Ovary (tissue), 9 donors: Measurements from ENCODE around the gene IFT74. TPM values are rescaled to one million over a fixed set of nuclear protein-coding genes. Genes with fewer than 3 reads are reported as not detected.
"Not testable (repeated sequence)": the region's sequence is repeated elsewhere in the genome, so short reads cannot be mapped to it uniquely, and the experiment has no call there.

Experiments
- DNase-seq, 5 donors: peaks; one replicate each; pipeline ENCODE4 v3.0.0-alpha.2; 2019 to 2020
- H3K27ac ChIP-seq, 2 donors: fragments of 200-600 bp; one replicate each; pipeline versions ENCODE4 v1.5.1 to v1.8.0; 2019 to 2022
- H3K27me3 ChIP-seq: fragments of 200-600 bp; one replicate; pipeline ENCODE4 v1.8.0; 2022
- H3K36me3 ChIP-seq: fragments of 200-600 bp; sonication (generic); one replicate; pipeline ENCODE4 v1.5.1; 2019
- H3K4me1 ChIP-seq: one replicate; pipeline ENCODE4 v1.8.1; 2013; ENCODE audit warnings: mild to moderate bottlenecking, moderate library complexity; ENCODE audit not compliant: insufficient read depth
- H3K4me3 ChIP-seq: fragments of 200-600 bp; sonication (generic); one replicate; pipeline ENCODE4 v1.5.1; 2017
- H3K9me3 ChIP-seq, 2 donors: fragments of 200-600 bp in 1 of 2; sonication (generic) in 1 of 2; one replicate each; pipeline versions ENCODE4 v1.5.1 to v1.8.1; 2013 to 2019; ENCODE audit warnings: mild to moderate bottlenecking in 1 of 2, moderate library complexity in 1 of 2
- CTCF ChIP-seq, 3 donors: fragments of 450-650 bp in 2 of 3; fragments of 200-600 bp in 1 of 3; IDR thresholded peaks; one replicate each; pipeline versions ENCODE4 v1.5.1 to v1.8.0; 2016 to 2022; ENCODE audit warnings: antibody characterized with exemption in 3 of 3, mild to moderate bottlenecking in 1 of 3
- EP300 ChIP-seq: sonication (generic); formaldehyde crosslinking; IDR thresholded peaks from one replicate; pipeline ENCODE4 v1.6.1; 2017; ENCODE audit warnings: antibody characterized with exemption
- POLR2A ChIP-seq: fragments of 450-650 bp; IDR thresholded peaks from one replicate; pipeline ENCODE4 v1.6.1; 2017; ENCODE audit warnings: antibody characterized with exemption, mild to moderate bottlenecking, moderate library complexity
- WGBS, 3 donors: extraction: QIAGEN DNeasy Blood & Tissue Kit in 1 of 3; methylation state at CpG; one replicate each; pipeline versions ENCODE4 v1.1.5 to v1.1.7; 2013 to 2017; 5-methylcytosine and 5-hydroxymethylcytosine counted together
- intact Hi-C, 4 donors: fragments of 100-400 bp; cut with DNase I; formaldehyde crosslinking; loops; one replicate each; pipeline versions ENCODE4 v1.11.0 to v1.15.1; 2022 to 2023
- polyA plus RNA-seq, 2 donors: library from polyadenylated mRNA; stranded (reverse); fragments of 200-250 nt in 1 of 2; fragments of 350-450 nt in 1 of 2; fragmentation: Illumina TruSeq in 1 of 2; extraction: RNeasy Lipid Tissue Mini Kit (QIAGEN cat#74804) in 1 of 2; gene quantifications; one replicate each; pipeline ENCODE4 v1.2.3, GENCODE V29; 2013 to 2014
- total RNA-seq, 7 donors: library from RNA; depleted of rRNA in 2 of 7; stranded (reverse); fragments of >200 nt in 2 of 7; fragmentation: NEBNext Ultra II Directional in 3 of 7; extraction: Animal tissue kit (Norgen Biotek cat#: 25700) in 3 of 7; gene quantifications; one replicate each; pipeline versions ENCODE4 v1.1.0 to v1.2.4, GENCODE V29; 2016 to 2023
- donor health status: DM: no; HTN: no; CAD: no; lungs with moderate emphysema.
- donor health status: DM: no; HTN: no; CAD: no.
- donor health status: Bipolar disorder and iron deficiency.
- donor health status: DM: yes; HTN: yes; CAD: no.
- donor health status: DM: no; HTN: no; CAD: no.
- donor health status: DM: yes; HTN: yes; CAD: no.

The IFT74 gene
- total and polyA plus RNA-seq, 9 donors: 9.2 to 24.6 (median 16.2) TPM

DNA sequence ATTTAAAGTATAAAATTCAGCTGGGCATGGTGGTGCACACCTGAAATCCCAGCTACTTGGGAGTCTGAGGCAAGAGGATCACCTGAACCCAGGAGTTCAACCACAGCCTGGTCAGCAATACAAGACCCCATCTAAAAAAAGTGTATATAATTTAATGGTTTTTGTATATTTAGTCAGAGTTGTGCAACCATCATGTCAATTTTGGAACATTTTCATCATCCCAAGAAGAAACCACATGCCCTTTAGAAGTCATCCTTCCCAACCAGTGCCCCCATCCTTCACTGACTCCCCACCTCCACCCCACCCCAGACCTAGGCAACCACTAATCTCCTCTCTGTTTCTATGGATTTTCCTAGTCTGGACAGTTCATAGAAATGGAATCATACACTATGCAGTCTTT lies 134.0 kb downstream of the IFT74 start:
- TF ChIP-seq CTCF (IDR thresholded peaks at IDR 0.05): no peak
- TF ChIP-seq EP300: no peak
- no peak for TF ChIP-seq POLR2A
- Histone ChIP-seq H3K36me3 (no peaks in the 10 kb centered on the region), H3K27ac (no peak overlapping the region), H3K9me3 (no peaks in the 10 kb centered on the region), H3K4me3 (no peak overlapping the region), H3K4me1 (peaks cover 3% of the 10 kb centered on the region), H3K27me3 (no peaks in the 10 kb centered on the region)
- no peak for DNase-seq
- intact Hi-C loops: no loop called here

- no peaks in the 10 kb centered on the region for H3K27me3 ChIP-seq
- no peaks in the 10 kb centered on the region for H3K36me3 ChIP-seq
- WGBS, 3 donors: 95 to 100% (median 100%) methylated on average over 1 of the region's 1 CpG
Measured at GRCh38 chr9:27090711-27091110, 134.5 kb downstream of the IFT74 start.

GRCh38 chr9:27092496-27092895 lies 136.3 kb downstream of the IFT74 start:
- H3K4me3 ChIP-seq, H3K36me3 ChIP-seq, DNase-seq, H3K9me3 ChIP-seq, H3K27me3 ChIP-seq, intact Hi-C loops, H3K27ac ChIP-seq, H3K4me1 ChIP-seq: not testable (repeated sequence)
- WGBS, 3 donors: 94 to 95% (median 95%) methylated on average over 27 of the region's 27 CpGs

More at GRCh38 chr9:27090711-27091110, 134.5 kb downstream of the IFT74 start:
- H3K4me1 ChIP-seq: peaks cover 3% of the 10 kb centered on the region
- no peak overlapping the region for H3K4me3 ChIP-seq
- no peak for TF ChIP-seq EP300
- TF ChIP-seq POLR2A: no peak
- no peak for TF ChIP-seq CTCF (IDR thresholded peaks at IDR 0.05)
- DNase-seq: no peak
- no peaks in the 10 kb centered on the region for H3K9me3 ChIP-seq
- no peak overlapping the region for H3K27ac ChIP-seq
- intact Hi-C loops: no loop called here

DNA sequence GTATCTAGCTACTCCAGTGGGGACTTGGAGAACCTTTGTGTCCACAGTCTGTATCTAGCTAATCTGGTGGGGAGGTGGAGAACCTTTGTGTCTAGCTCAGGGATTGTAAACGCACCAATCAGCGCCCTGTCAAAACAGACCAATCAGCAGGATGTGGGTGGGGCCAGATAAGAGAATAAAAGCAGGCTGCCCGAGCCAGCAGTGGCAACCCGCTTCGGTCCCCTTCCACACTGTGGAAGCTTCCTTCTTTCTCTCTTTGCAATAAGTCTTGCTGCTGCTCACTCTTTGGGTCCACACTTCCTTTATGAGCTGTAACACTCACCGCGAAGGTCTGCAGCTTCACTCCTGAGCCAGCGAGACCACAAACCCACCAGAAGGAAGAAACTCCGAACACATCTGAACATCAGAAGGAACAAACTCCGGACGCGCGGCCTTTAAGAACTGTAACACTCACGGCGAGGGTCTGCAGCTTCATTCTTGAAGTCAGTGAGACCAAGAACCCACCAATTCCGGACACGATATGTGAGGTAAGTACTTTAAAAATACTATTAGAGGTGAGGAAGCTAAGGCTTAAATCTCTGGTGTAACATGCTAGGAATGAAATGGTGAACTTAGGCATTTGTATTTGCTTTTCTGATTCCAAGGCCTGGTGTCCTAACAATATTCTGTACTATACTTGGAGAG lies 137.3 kb downstream of the IFT74 start:
- H3K4me3 ChIP-seq, H3K36me3 ChIP-seq, H3K27ac ChIP-seq, H3K9me3 ChIP-seq, DNase-seq, intact Hi-C loops, H3K27me3 ChIP-seq, H3K4me1 ChIP-seq: not testable (repeated sequence)
- 93 to 94% (median 94%) methylated on average over 17 of the region's 17 CpGs for WGBS, 3 donors

DNA sequence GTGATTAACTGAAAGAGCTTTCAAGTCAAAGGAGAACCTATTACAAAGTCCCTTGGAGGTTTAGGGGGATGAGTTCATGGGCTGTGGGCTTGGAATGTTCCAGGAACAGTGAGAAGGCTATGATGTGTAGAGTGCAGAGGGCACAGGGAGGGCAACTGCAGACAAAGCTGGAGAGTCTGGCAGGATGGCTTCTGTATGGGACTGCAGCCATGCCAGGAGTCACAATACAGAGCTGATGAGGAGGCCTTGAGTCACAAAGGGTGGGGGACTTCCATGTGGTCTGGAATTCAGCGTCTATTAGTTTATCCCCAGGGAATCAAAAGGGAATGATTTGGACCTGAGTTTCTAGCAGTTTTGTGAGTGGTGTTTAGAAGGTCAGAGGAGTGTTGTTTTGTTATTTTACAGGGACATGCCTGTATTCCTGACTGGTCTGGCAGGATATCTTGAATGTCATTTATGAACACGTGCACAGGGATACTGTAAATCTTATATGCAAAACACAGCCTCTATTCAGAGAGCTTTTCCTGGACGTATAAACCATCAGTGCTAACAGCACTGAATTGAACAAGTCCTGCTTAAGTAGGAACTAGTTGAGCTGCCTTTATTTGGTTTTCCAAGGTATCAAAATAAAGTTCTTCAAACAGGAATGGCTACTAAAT lies 138.6 kb downstream of the IFT74 start:
- Histone ChIP-seq H3K27me3 (no peaks in the 10 kb centered on the region), H3K9me3 (no peaks in the 10 kb centered on the region), H3K27ac (no peak overlapping the region), H3K36me3 (no peaks in the 10 kb centered on the region), H3K4me3 (no peak overlapping the region), H3K4me1 (no peaks in the 10 kb centered on the region)
- no peak for TF ChIP-seq CTCF (IDR thresholded peaks at IDR 0.05)
- no peak for TF ChIP-seq EP300
- TF ChIP-seq POLR2A: no peak
- intact Hi-C loops: no loop called here
- DNase-seq: no peak
- WGBS, 3 donors: 33 to 42% (median 38%) methylated on average over 3 of the region's 3 CpGs
